ENCODE data around the gene CACNA2D4.

CACNA2D4 gene

DNA sequence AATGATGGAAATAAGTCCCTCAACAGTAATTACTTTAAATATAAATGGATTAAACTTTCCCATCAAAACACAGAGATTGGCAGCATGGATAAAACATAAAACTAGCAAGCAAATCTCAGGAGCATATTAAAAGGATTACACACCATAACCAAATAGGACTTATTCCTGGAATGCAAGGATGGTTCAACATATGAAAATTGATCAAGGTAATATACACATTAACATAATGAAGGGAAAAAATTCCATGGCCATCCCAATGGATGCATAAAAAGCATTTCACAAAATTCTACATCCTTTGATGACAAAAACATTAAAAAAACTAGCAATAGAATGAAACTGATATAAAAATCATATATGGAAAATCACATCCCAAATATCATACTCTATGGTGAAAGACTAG lies 13.6 kb downstream of the CACNA2D4 start:
- H3K9ac ChIP-seq: no peak overlapping the region

GRCh38 chr12:1896964-1897363 lies 21.5 kb downstream of the CACNA2D4 start:
- Histone ChIP-seq H4K20me1 (no peaks in the 10 kb centered on the region), H3K9ac (no peak overlapping the region), H3K4me3 (no peak overlapping the region), H3K9me3 (replicated peaks in 1 of 11) (peaks cover 14 to 36% (median 23%) of the 10 kb centered on the region in 11 experiments), H3K36me3 (peaks cover 0 to 4% (median 0%) of the 10 kb centered on the region in 11 experiments; a peak in 4 of 22 replicates), H3K4me1 (no peaks in the 10 kb centered on the region), H3K4me2 (no peak overlapping the region), H3K27ac (no peak overlapping the region), H3K27me3 (no peaks in the 10 kb centered on the region)
- TF ChIP-seq Cebpa-rat (IDR thresholded peaks at IDR 0.05): 0 out of 22 replicates have a peak, but pooled peaks of 1 of the 11 experiments have one; percentile 13

More for the DNA sequence above, 13.6 kb downstream of the CACNA2D4 start:
- Histone ChIP-seq H3K9me3 (replicated peaks in 1 of 11) (peaks cover 58 to 70% (median 63%) of the 10 kb centered on the region in 11 experiments), H3K4me2 (no peak overlapping the region), H4K20me1 (no peaks in the 10 kb centered on the region), H3K4me3 (0 out of 20 replicates have a peak overlapping the region, but pooled peaks of 1 of the 10 experiments have one; percentile 15), H3K36me3 (peaks cover 0 to 29% (median 4%) of the 10 kb centered on the region in 11 experiments; a peak in 6 of 22 replicates), H3K4me1 (no peaks in the 10 kb centered on the region), H3K27ac (no peak overlapping the region), H3K27me3 (no peaks in the 10 kb centered on the region)
- TF ChIP-seq Cebpa-rat (IDR thresholded peaks at IDR 0.05): no peak

DNA sequence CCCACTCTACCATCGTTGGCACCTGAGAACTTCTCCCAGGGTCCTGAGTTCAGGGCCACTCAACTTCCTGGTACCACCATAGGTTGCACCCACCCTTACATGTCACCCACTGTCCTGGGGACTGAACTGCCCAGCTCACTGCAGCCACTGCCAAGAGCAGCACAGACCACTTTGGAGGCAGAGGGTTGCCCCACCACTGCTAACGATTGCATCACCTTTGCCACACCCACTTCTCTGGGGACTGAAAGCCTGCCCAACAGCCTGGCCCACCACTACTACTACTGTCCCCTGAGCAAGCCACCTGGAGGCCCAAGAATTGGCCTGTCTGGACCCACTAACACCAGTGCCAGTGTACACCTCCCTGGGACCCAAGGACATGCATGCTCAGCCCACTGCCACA lies 27.6 kb downstream of the CACNA2D4 start:
- Histone ChIP-seq H3K36me3 (peaks cover 0 to 36% (median 9%) of the 10 kb centered on the region in 11 experiments; a peak in 9 of 22 replicates), H3K4me1 (peaks cover 0 to 5% (median 0%) of the 10 kb centered on the region in 10 experiments; a peak in 1 of 20 replicates)
- peak in 2 of 11 experiments; percentile 13 to 23; a peak in 1 of 22 replicates for TF ChIP-seq Cebpa-rat (IDR thresholded peaks at IDR 0.05)

GRCh38 chr12:1890119-1890703 lies 28.2 kb downstream of the CACNA2D4 start:
- Histone ChIP-seq H3K27ac (no peak overlapping the region), H3K36me3 (peaks cover 0 to 39% (median 13%) of the 10 kb centered on the region in 11 experiments; a peak in 10 of 22 replicates), H3K27me3 (no peaks in the 10 kb centered on the region), H3K9me3 (replicated peaks in 1 of 11) (peaks cover 51 to 76% (median 70%) of the 10 kb centered on the region in 11 experiments), H4K20me1 (no peaks in the 10 kb centered on the region), H3K4me1 (peaks cover 0 to 5% (median 0%) of the 10 kb centered on the region in 10 experiments; a peak in 1 of 20 replicates), H3K9ac (no peak overlapping the region), H3K4me3 (no peak overlapping the region), H3K4me2 (no peak overlapping the region)
- no peak for TF ChIP-seq Cebpa-rat (IDR thresholded peaks at IDR 0.05)

More for the DNA sequence above, 27.6 kb downstream of the CACNA2D4 start:
- Histone ChIP-seq H3K9me3 (replicated peaks in 1 of 11) (peaks cover 51 to 79% (median 68%) of the 10 kb centered on the region in 11 experiments), H3K4me2 (no peak overlapping the region; a peak in 1 of 22 replicates), H3K27ac (no peak overlapping the region), H3K27me3 (no peaks in the 10 kb centered on the region), H3K4me3 (no peak overlapping the region), H4K20me1 (no peaks in the 10 kb centered on the region), H3K9ac (no peak overlapping the region)

DNA sequence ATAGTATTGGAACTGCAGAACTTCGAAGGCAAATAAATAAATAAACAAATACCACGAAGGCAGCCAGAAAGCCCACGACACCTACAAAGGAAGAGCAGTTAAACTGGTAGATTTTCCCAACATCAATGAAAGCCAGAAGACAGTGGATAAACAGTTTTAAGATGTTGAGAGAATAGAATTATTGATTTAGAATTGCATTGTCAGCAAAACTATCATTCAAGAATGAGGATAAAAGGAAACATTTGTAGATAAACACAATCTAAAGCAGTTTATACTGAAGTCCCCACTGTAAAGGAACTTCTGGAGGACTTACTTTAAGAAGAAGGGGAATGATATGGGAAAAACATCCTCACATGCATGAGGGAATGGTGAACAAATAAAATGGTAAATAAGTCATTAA lies 29.5 kb downstream of the CACNA2D4 start:
- Histone ChIP-seq H3K27me3 (no peaks in the 10 kb centered on the region), H4K20me1 (no peaks in the 10 kb centered on the region), H3K4me3 (no peak overlapping the region), H3K27ac (no peak overlapping the region), H3K9ac (no peak overlapping the region), H3K4me2 (no peak overlapping the region), H3K4me1 (peaks cover 0 to 5% (median 0%) of the 10 kb centered on the region in 10 experiments; a peak in 1 of 20 replicates), H3K36me3 (peaks cover 0 to 39% (median 13%) of the 10 kb centered on the region in 11 experiments; a peak in 10 of 22 replicates), H3K9me3 (replicated peaks in 1 of 11) (peaks cover 45 to 73% (median 64%) of the 10 kb centered on the region in 11 experiments)
- TF ChIP-seq Cebpa-rat (IDR thresholded peaks at IDR 0.05): no peak

DNA sequence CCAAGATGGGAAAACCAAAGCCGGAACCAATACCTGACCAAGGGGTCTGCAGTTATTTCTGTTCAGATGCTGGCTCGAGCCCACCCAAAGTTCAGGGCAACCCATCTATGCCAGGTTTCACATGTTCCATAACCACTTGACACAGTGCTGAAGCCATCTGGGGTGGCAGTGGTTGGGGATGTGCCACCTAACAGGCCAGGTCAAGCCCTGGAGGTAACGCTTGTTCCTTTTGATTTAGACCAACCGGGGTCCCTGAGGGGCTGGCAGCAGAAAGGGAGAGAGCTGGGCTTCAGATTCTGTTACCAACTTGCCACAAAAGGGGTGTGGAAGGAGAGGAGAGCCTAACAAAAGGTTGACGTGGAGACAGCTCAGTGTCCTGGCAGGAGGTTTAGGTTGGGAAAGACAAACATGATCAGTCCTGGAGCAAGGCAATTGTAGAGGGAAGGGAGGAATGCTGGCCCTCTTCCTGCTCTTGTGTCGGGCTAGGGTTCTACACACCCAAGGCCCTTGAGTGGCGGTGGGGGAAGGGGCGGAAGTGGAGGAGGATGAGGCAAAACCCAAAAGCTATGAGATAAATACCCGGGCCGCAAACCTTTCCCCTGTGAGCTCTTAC lies 31.9 kb downstream of the CACNA2D4 start:
- Histone ChIP-seq H3K4me2 (no peak overlapping the region), H3K4me1 (peaks cover 0 to 12% (median 0%) of the 10 kb centered on the region in 10 experiments; a peak in 3 of 20 replicates), H3K4me3 (no peak overlapping the region), H3K27ac (no peak overlapping the region), H3K9ac (no peak overlapping the region), H4K20me1 (no peaks in the 10 kb centered on the region), H3K9me3 (replicated peaks in 1 of 11) (peaks cover 26 to 54% (median 43%) of the 10 kb centered on the region in 11 experiments), H3K36me3 (peaks cover 0 to 47% (median 13%) of the 10 kb centered on the region in 11 experiments; a peak in 9 of 22 replicates), H3K27me3 (no peaks in the 10 kb centered on the region)
- TF ChIP-seq Cebpa-rat (IDR thresholded peaks at IDR 0.05): no peak

DNA sequence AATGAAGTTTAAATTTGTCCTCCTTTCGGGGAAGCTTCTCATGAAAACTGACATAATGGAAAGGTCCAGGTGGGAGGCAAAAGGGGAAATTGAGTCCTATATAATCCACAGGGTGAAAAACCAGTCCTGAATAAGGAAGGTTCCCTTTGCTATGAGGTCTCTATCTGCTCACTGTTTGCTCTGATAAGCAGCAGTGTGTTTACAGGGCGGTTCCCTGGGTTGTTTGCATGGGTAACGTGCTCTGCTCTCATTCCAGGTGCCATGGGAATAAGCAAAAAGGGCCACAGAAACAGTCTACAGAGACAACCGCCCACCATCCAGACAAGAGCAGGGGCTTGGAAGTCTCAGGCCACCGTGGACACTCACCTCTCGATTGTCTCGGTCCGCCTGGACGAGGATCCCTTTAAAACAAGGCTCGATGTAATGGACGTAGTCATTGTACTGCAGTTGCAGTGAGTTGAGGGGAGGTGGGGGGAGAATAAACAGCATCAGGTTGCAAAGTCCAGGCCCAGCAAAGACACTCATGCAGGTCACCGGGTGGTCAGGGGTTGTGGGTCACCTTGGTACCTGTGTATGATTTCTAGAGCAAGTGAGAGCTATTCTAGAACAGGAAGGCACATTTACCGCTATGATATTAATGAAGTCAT lies 32.7 kb downstream of the CACNA2D4 start:
- no peak overlapping the region for H3K4me2 ChIP-seq
- no peak overlapping the region for H3K27ac ChIP-seq
- peaks cover 0 to 47% (median 13%) of the 10 kb centered on the region in 11 experiments; a peak in 9 of 22 replicates for H3K36me3 ChIP-seq
- H3K9ac ChIP-seq: no peak overlapping the region
- H3K4me1 ChIP-seq: peaks cover 0 to 9% (median 0%) of the 10 kb centered on the region in 10 experiments; a peak in 3 of 20 replicates
- peaks cover 19 to 46% (median 37%) of the 10 kb centered on the region in 11 experiments for H3K9me3 ChIP-seq (replicated peaks in 1 of 11)
- no peaks in the 10 kb centered on the region for H3K27me3 ChIP-seq
- H4K20me1 ChIP-seq: no peaks in the 10 kb centered on the region
- H3K4me3 ChIP-seq: no peak overlapping the region
- TF ChIP-seq Cebpa-rat (IDR thresholded peaks at IDR 0.05): no peak

- Histone ChIP-seq H3K27ac (no peak overlapping the region), H3K9me3 (replicated peaks in 1 of 11) (peaks cover 13 to 40% (median 31%) of the 10 kb centered on the region in 11 experiments; a peak in 21 of 22 replicates), H3K4me3 (no peak overlapping the region), H3K36me3 (peaks cover 0 to 47% (median 13%) of the 10 kb centered on the region in 11 experiments; a peak in 9 of 22 replicates), H3K4me1 (peaks cover 0 to 8% (median 0%) of the 10 kb centered on the region in 10 experiments; a peak in 3 of 20 replicates), H4K20me1 (no peaks in the 10 kb centered on the region), H3K4me2 (no peak overlapping the region), H3K9ac (no peak overlapping the region), H3K27me3 (no peaks in the 10 kb centered on the region)
- TF ChIP-seq Cebpa-rat (IDR thresholded peaks at IDR 0.05): no peak
Measured at GRCh38 chr12:1885082-1885596, 33.3 kb downstream of the CACNA2D4 start.
